Spinal cord (tissue), 10 donors: Measurements from ENCODE around the gene ACO1. TPM values are rescaled to one million over a fixed set of nuclear protein-coding genes. Genes with fewer than 3 reads are reported as not detected.
A peak's percentile ranks its signal among the peaks of the same experiment; 100 is the strongest.

ENCODE experiments used
- DNase-seq, 6 donors: peaks; one replicate each; pipeline versions ENCODE4 v3.0.0 to v3.0.0-alpha.2; 2013 to 2015; ENCODE audit warnings: low spot score in 6 of 6, low read depth in 4 of 6
- H3K27ac ChIP-seq: one replicate; pipeline ENCODE4 v1.5.1; 2013; ENCODE audit warnings: low read depth, low read length, control low read depth
- H3K27me3 ChIP-seq: one replicate; pipeline ENCODE4 v1.6.1; 2013; ENCODE audit warnings: low read length; ENCODE audit not compliant: control insufficient read depth, insufficient read depth
- H3K36me3 ChIP-seq: one replicate; pipeline ENCODE4 v1.6.1; 2013; ENCODE audit warnings: low read length; ENCODE audit not compliant: control insufficient read depth, insufficient read depth
- H3K4me1 ChIP-seq: one replicate; pipeline ENCODE4 v1.6.1; 2013; ENCODE audit warnings: low read length; ENCODE audit not compliant: control insufficient read depth, insufficient read depth
- H3K4me3 ChIP-seq: one replicate; pipeline ENCODE4 v1.5.1; 2013; ENCODE audit warnings: low read depth, low read length, control low read depth
- H3K9me3 ChIP-seq: one replicate; pipeline ENCODE4 v1.6.1; 2013; ENCODE audit warnings: low read length; ENCODE audit not compliant: control insufficient read depth, insufficient read depth
- WGBS: methylation state at CpG from one replicate; pipeline ENCODE4 v1.1.5; 2013; ENCODE audit warnings: missing lambda C conversion rate; ENCODE audit not compliant: insufficient coverage; 5-methylcytosine and 5-hydroxymethylcytosine counted together
- long read RNA-seq, 4 donors: transcript quantifications; one replicate each; lab custom pipeline, GENCODE V29; 2026
- polyA plus RNA-seq, 2 donors: library from polyadenylated mRNA; unstranded; fragments of 120-200 nt; gene quantifications; one replicate each; pipeline ENCODE4 v1.2.1, GENCODE V29; 2013; ENCODE audit not compliant: insufficient read length in 2 of 2
- total RNA-seq, 2 donors: library from RNA; depleted of rRNA in 1 of 2; stranded (reverse); fragments of 120-200 nt in 1 of 2; fragments of >200 nt in 1 of 2; gene quantifications; one replicate each; pipeline versions ENCODE4 v1.2.3 to v1.2.4, GENCODE V29; 2013 to 2014
- donor health status: healthy.

The ACO1 gene
- 10 to 100 TPM; 28.9 to 36.3 TPM for total RNA-seq
- 10 to 100 TPM; 27.6 to 27.8 TPM for polyA plus RNA-seq
- long read RNA-seq, donor 1, full-length matches to known transcripts, result 4 of 11 reads
- long read RNA-seq, donor 1, partial matches to known transcripts, result 7 of 11 reads
- long read RNA-seq, donor 1, other reads (novel, unspliced or antisense), result 0 of 11 reads
- long read RNA-seq, donor 2, partial matches to known transcripts, result 0 of 1 reads
- long read RNA-seq, donor 2, other reads (novel, unspliced or antisense), result 0 of 1 reads
- long read RNA-seq, donor 3, full-length matches to known transcripts, result 3 of 3 reads
- long read RNA-seq, donor 3, partial matches to known transcripts, result 0 of 3 reads
- long read RNA-seq, donor 3, other reads (novel, unspliced or antisense), result 0 of 3 reads
- long read RNA-seq, donor 4, full-length matches to known transcripts, result 3 of 3 reads
- long read RNA-seq, donor 4, partial matches to known transcripts, result 0 of 3 reads
- long read RNA-seq, donor 4, other reads (novel, unspliced or antisense), result 0 of 3 reads

- Histone ChIP-seq H3K36me3 (no peaks in the 10 kb centered on the region), H3K4me3 (peak within 1 kb of the TSS; percentile 89), H3K27me3 (peaks cover 25% of the 10 kb centered on the region), H3K9me3 (no peaks in the 10 kb centered on the region), H3K4me1 (peaks cover 5% of the 10 kb centered on the region), H3K27ac (peak within 1 kb of the TSS; percentile 88)
- DNase-seq, result peak; percentile 60 to 94 (median 78)
- WGBS, result under 1% methylated on average over 73 of the region's 73 CpGs
Observed at GRCh38 chr9:32384364-32385151, at the start of gene ACO1. TSS of gene ACO1 (plus strand) at chr9:32384643. CDS start at chr9:32405507, 20,864 bp downstream.

- Histone ChIP-seq H3K36me3 (no peaks in the 10 kb centered on the region), H3K4me3 (no peak overlapping the region), H3K27ac (no peak overlapping the region), H3K9me3 (no peaks in the 10 kb centered on the region), H3K27me3 (no peaks in the 10 kb centered on the region), H3K4me1 (no peaks in the 10 kb centered on the region)
- DNase-seq, result peak in 1 of 6 donors; percentile 72
- 80% methylated on average over 1 of the region's 6 CpGs for WGBS
Observed at GRCh38 chr9:32334916-32335895, 49.2 kb upstream of the ACO1 start.

GRCh38 chr9:32339424-32339823, 45.0 kb upstream of the ACO1 start:
- Histone ChIP-seq H3K27ac (no peak overlapping the region), H3K27me3 (no peaks in the 10 kb centered on the region), H3K9me3 (no peaks in the 10 kb centered on the region), H3K4me1 (peaks cover under 1% of the 10 kb centered on the region), H3K4me3 (no peak overlapping the region), H3K36me3 (no peaks in the 10 kb centered on the region)
- DNase-seq, result no peak
- 100% methylated on average over 1 of the region's 2 CpGs for WGBS

GRCh38 chr9:32340361-32340760, 44.1 kb upstream of the ACO1 start:
- Histone ChIP-seq H3K4me1 (peaks cover 4% of the 10 kb centered on the region), H3K9me3 (no peaks in the 10 kb centered on the region), H3K27me3 (no peaks in the 10 kb centered on the region), H3K27ac (no peak overlapping the region), H3K4me3 (no peak overlapping the region), H3K36me3 (no peaks in the 10 kb centered on the region)
- no peak for DNase-seq
- 54% methylated on average over 5 of the region's 5 CpGs for WGBS

GRCh38 chr9:32344551-32345182, 39.8 kb upstream of the ACO1 start:
- Histone ChIP-seq H3K27me3 (no peaks in the 10 kb centered on the region), H3K9me3 (no peaks in the 10 kb centered on the region), H3K4me3 (no peak overlapping the region), H3K4me1 (peaks cover 4% of the 10 kb centered on the region), H3K36me3 (no peaks in the 10 kb centered on the region), H3K27ac (no peak overlapping the region)
- no peak for DNase-seq
- WGBS, result 71% methylated on average over 3 of the region's 6 CpGs

- peaks cover 4% of the 10 kb centered on the region for H3K4me1 ChIP-seq
- H3K4me3 ChIP-seq, result no peak overlapping the region
- H3K9me3 ChIP-seq, result no peaks in the 10 kb centered on the region
- no peaks in the 10 kb centered on the region for H3K27me3 ChIP-seq
- no peak for DNase-seq
- no peaks in the 10 kb centered on the region for H3K36me3 ChIP-seq
- H3K27ac ChIP-seq, result no peak overlapping the region
- 57% methylated on average over 5 of the region's 5 CpGs for WGBS
Observed at GRCh38 chr9:32345243-32345642, 39.2 kb upstream of the ACO1 start.

GRCh38 chr9:32347571-32347970, 36.9 kb upstream of the ACO1 start:
- Histone ChIP-seq H3K4me3 (no peak overlapping the region), H3K4me1 (peaks cover 4% of the 10 kb centered on the region), H3K27ac (no peak overlapping the region), H3K27me3 (no peaks in the 10 kb centered on the region), H3K36me3 (no peaks in the 10 kb centered on the region), H3K9me3 (no peaks in the 10 kb centered on the region)
- WGBS, result no CpG with 5 or more reads among the region's 2 CpGs
- DNase-seq, result peak in 1 of 6 donors; percentile 62

GRCh38 chr9:32348106-32348695, 36.2 kb upstream of the ACO1 start:
- Histone ChIP-seq H3K9me3 (no peaks in the 10 kb centered on the region), H3K27ac (no peak overlapping the region), H3K36me3 (no peaks in the 10 kb centered on the region), H3K4me1 (peaks cover 4% of the 10 kb centered on the region), H3K4me3 (no peak overlapping the region), H3K27me3 (no peaks in the 10 kb centered on the region)
- 71% methylated on average over 4 of the region's 7 CpGs for WGBS
- peak in 1 of 6 donors; percentile 51 for DNase-seq
